ENCODE results near the gene AFP.

Gene AFP

GRCh38 chr4:73451981-73452747 lies 16.1 kb downstream of the AFP start:
- Histone ChIP-seq H2AFZ (ENCODE audit: low read depth, low read length, severe bottlenecking) (no peak overlapping the region), H3F3A (ENCODE audit: insufficient read depth) (no peaks in the 10 kb centered on the region), H3K27ac (ENCODE audit: low read depth, low read length) (no peak overlapping the region), H3K4me2 (ENCODE audit: low read depth, low read length, poor library complexity, severe bottlenecking) (no peak overlapping the region), H4K20me1 (ENCODE audit: low read depth, low read length) (no peaks in the 10 kb centered on the region), H3K9ac (ENCODE audit: low read length) (no peak overlapping the region), H3K36me3 (ENCODE audit: low read length) (no peaks in the 10 kb centered on the region), H3K27me3 (ENCODE audit: low read length) (no peaks in the 10 kb centered on the region), H3K9me3 (ENCODE audit: insufficient read depth, low read length) (no peaks in the 10 kb centered on the region), H3K9me2 (replicated peaks; ENCODE audit: insufficient read depth, low read length) (no peaks in the 10 kb centered on the region), H3K4me3 (ENCODE audit: insufficient read depth, low read length, poor library complexity, severe bottlenecking) (no peak overlapping the region), H3K79me2 (ENCODE audit: insufficient read depth, low read length) (no peaks in the 10 kb centered on the region)
- no peak for TF ChIP-seq EZH2phosphoT487 (conservative IDR thresholded peaks at IDR 0.05; ENCODE audit: low read length)
- TF ChIP-seq CTCF (IDR thresholded peaks at IDR 0.05; ENCODE audit: insufficient read depth, low read length, poor library complexity, severe bottlenecking), result no peak

- H3F3A ChIP-seq (ENCODE audit: insufficient read depth), result no peaks in the 10 kb centered on the region
- TF ChIP-seq EZH2phosphoT487 (conservative IDR thresholded peaks at IDR 0.05; ENCODE audit: low read length) (no peak), CTCF (IDR thresholded peaks at IDR 0.05; ENCODE audit: insufficient read depth, low read length, poor library complexity, severe bottlenecking) (no peak)
- H3K27me3 ChIP-seq (ENCODE audit: low read length), result no peaks in the 10 kb centered on the region
- H3K9ac ChIP-seq (ENCODE audit: low read length), result no peak overlapping the region
- H2AFZ ChIP-seq (ENCODE audit: low read depth, low read length, severe bottlenecking), result no peak overlapping the region
- H3K9me2 ChIP-seq (replicated peaks; ENCODE audit: insufficient read depth, low read length), result no peaks in the 10 kb centered on the region
- no peak overlapping the region for H3K4me3 ChIP-seq (ENCODE audit: insufficient read depth, low read length, poor library complexity, severe bottlenecking)
- no peaks in the 10 kb centered on the region for H3K36me3 ChIP-seq (ENCODE audit: low read length)
- no peaks in the 10 kb centered on the region for H3K79me2 ChIP-seq (ENCODE audit: insufficient read depth, low read length)
- no peak overlapping the region for H3K27ac ChIP-seq (ENCODE audit: low read depth, low read length)
- no peak overlapping the region for H3K4me2 ChIP-seq (ENCODE audit: low read depth, low read length, poor library complexity, severe bottlenecking)
- no peaks in the 10 kb centered on the region for H3K9me3 ChIP-seq (ENCODE audit: insufficient read depth, low read length)
- H4K20me1 ChIP-seq (ENCODE audit: low read depth, low read length), result no peaks in the 10 kb centered on the region
Observed at GRCh38 chr4:73452953-73453700, 17.1 kb downstream of the AFP start.

GRCh38 chr4:73453701-73454005 lies 17.6 kb downstream of the AFP start:
- no peak for TF ChIP-seq CTCF (IDR thresholded peaks at IDR 0.05; ENCODE audit: insufficient read depth, low read length, poor library complexity, severe bottlenecking)
- H3K27ac ChIP-seq (ENCODE audit: low read depth, low read length), result no peak overlapping the region
- H3K4me2 ChIP-seq (ENCODE audit: low read depth, low read length, poor library complexity, severe bottlenecking), result no peak overlapping the region
- no peak overlapping the region for H2AFZ ChIP-seq (ENCODE audit: low read depth, low read length, severe bottlenecking)
- no peaks in the 10 kb centered on the region for H3K9me3 ChIP-seq (ENCODE audit: insufficient read depth, low read length)
- H3K4me3 ChIP-seq (ENCODE audit: insufficient read depth, low read length, poor library complexity, severe bottlenecking), result no peak overlapping the region
- no peaks in the 10 kb centered on the region for H4K20me1 ChIP-seq (ENCODE audit: low read depth, low read length)
- H3K79me2 ChIP-seq (ENCODE audit: insufficient read depth, low read length), result no peaks in the 10 kb centered on the region
- no peaks in the 10 kb centered on the region for H3K36me3 ChIP-seq (ENCODE audit: low read length)
- no peaks in the 10 kb centered on the region for H3K27me3 ChIP-seq (ENCODE audit: low read length)
- no peaks in the 10 kb centered on the region for H3K9me2 ChIP-seq (replicated peaks; ENCODE audit: insufficient read depth, low read length)
- no peak overlapping the region for H3K9ac ChIP-seq (ENCODE audit: low read length)
- no peaks in the 10 kb centered on the region for H3F3A ChIP-seq (ENCODE audit: insufficient read depth)
